GM23338 (cell line): ENCODE results near the gene SYT14. TPM values are rescaled to one million over a fixed set of nuclear protein-coding genes. Genes with fewer than 3 reads are reported as not detected.

Source experiments
- ATAC-seq: fragments of 200-7000 bp; cut with Tn5 transposase; 3 replicates; pipeline ENCODE4 v1.9.1; 2020
- DNase-seq: peaks from one replicate; pipeline ENCODE4 v3.0.0-alpha.2; 2015; ENCODE audit warnings: low spot score
- H2AFZ ChIP-seq: fragments of 200-600 bp; sonication (generic); 2 replicates; pipeline ENCODE4 v1.8.0; 2016; ENCODE audit warnings: antibody characterized with exemption, mild to moderate bottlenecking, moderate library complexity
- H3F3A ChIP-seq: fragments of 200-600 bp; sonication (generic); replicated peaks from 2 replicates; pipeline ENCODE4 v1.8.0; 2017; ENCODE audit warnings: antibody characterized with exemption, mixed run types, low read depth
- H3K27ac ChIP-seq: fragments of 200-600 bp; sonication (generic); 2 replicates; pipeline ENCODE4 v1.6.1; 2016; ENCODE audit warnings: low read depth
- H3K27me3 ChIP-seq: fragments of 200-600 bp; sonication (generic); 2 replicates; pipeline ENCODE4 v1.8.0; 2016; ENCODE audit warnings: mild to moderate bottlenecking, mixed run types, moderate library complexity; ENCODE audit not compliant: insufficient read depth
- H3K36me3 ChIP-seq: fragments of 200-600 bp; sonication (generic); 2 replicates; pipeline ENCODE4 v1.8.0; 2016; ENCODE audit warnings: mild to moderate bottlenecking; ENCODE audit not compliant: insufficient read depth
- H3K4me1 ChIP-seq: fragments of 200-600 bp; sonication (generic); 2 replicates; pipeline ENCODE4 v1.8.0; 2016; ENCODE audit warnings: mild to moderate bottlenecking, moderate library complexity; ENCODE audit not compliant: insufficient read depth
- H3K4me2 ChIP-seq: fragments of 200-600 bp; sonication (generic); 2 replicates; pipeline ENCODE4 v1.7.1; 2017; ENCODE audit warnings: mixed run types
- H3K4me3 ChIP-seq: fragments of 200-600 bp; sonication (generic); 2 replicates; pipeline ENCODE4 v1.6.1; 2016; ENCODE audit warnings: mixed run types
- H3K79me2 ChIP-seq: fragments of 200-600 bp; sonication (generic); replicated peaks from 2 replicates; pipeline ENCODE4 v1.8.0; 2017; ENCODE audit warnings: mild to moderate bottlenecking; ENCODE audit not compliant: insufficient read depth
- H3K9me2 ChIP-seq: fragments of 200-600 bp; sonication (generic); 2 replicates; pipeline ENCODE4 v1.8.0; 2017; ENCODE audit not compliant: insufficient read depth
- H4K20me1 ChIP-seq: fragments of 200-600 bp; sonication (generic); replicated peaks from 2 replicates; pipeline ENCODE4 v1.8.0; 2017; ENCODE audit warnings: mild to moderate bottlenecking; ENCODE audit not compliant: insufficient read depth
- H3K27ac Mint-ChIP-seq: 2 replicates; pipeline ENCODE4 v1.8.0; 2020; ENCODE audit warnings: inconsistent platforms, mild to moderate bottlenecking, moderate library complexity, mixed read lengths
- H3K27me3 Mint-ChIP-seq: 3 replicates; pipeline ENCODE4 v1.8.0; 2022; ENCODE audit warnings: low read depth, mild to moderate bottlenecking, moderate library complexity, mixed read lengths, inconsistent platforms; ENCODE audit not compliant: insufficient read depth, poor library complexity
- H3K36me3 Mint-ChIP-seq: 3 replicates; pipeline ENCODE4 v1.8.0; 2021; ENCODE audit warnings: low read depth, mild to moderate bottlenecking, inconsistent platforms, moderate library complexity, mixed read lengths
- H3K4me1 Mint-ChIP-seq: 3 replicates; pipeline ENCODE4 v1.8.0; 2020; ENCODE audit warnings: mild to moderate bottlenecking, inconsistent platforms, mixed read lengths
- H3K4me3 Mint-ChIP-seq: 3 replicates; pipeline ENCODE4 v1.8.0; 2021; ENCODE audit warnings: moderate library complexity, mild to moderate bottlenecking, inconsistent platforms, mixed read lengths
- H3K9me3 Mint-ChIP-seq: 3 replicates; pipeline ENCODE4 v1.8.0; 2020; ENCODE audit warnings: moderate library complexity, mild to moderate bottlenecking, inconsistent platforms, mixed read lengths
- CREB1 ChIP-seq: fragments of 250-450 bp; sonication (Bioruptor Pico); IDR thresholded peaks from 2 replicates; pipeline ENCODE4 v1.5.0; 2020; ENCODE audit warnings: low read depth, mild to moderate bottlenecking, moderate library complexity
- CTCF ChIP-seq, 2 experiments: fragments of 200-600 bp in 1 of 2; sonication (generic) in 1 of 2; conservative IDR thresholded peaks; 2 replicates each; pipeline versions ENCODE4 v1.5.1 to v1.6.1; 2016 to 2017; ENCODE audit warnings: antibody characterized with exemption in 2 of 2, low read depth in 2 of 2, mild to moderate bottlenecking in 2 of 2, moderate library complexity in 1 of 2
- EZH2 ChIP-seq: fragments of 200-600 bp; sonication (generic); IDR thresholded peaks from one replicate; pipeline ENCODE4 v1.8.0; 2017; ENCODE audit warnings: antibody characterized with exemption, mild to moderate bottlenecking, low read depth; ENCODE audit not compliant: unreplicated experiment
- EZH2phosphoT487 ChIP-seq: fragments of 200-600 bp; sonication (generic); IDR thresholded peaks from one replicate; pipeline ENCODE4 v1.8.1; 2018; ENCODE audit warnings: antibody characterized with exemption; ENCODE audit not compliant: unreplicated experiment
- JUNB ChIP-seq: IDR thresholded peaks from one replicate; pipeline ENCODE4 v1.6.1; 2016; ENCODE audit warnings: antibody characterized with exemption; ENCODE audit not compliant: unreplicated experiment
- NANOG ChIP-seq: IDR thresholded peaks from 2 replicates; pipeline ENCODE4 v1.6.1; 2016; ENCODE audit warnings: antibody characterized with exemption, borderline replicate concordance
- POLR2AphosphoS5 ChIP-seq: IDR thresholded peaks from 2 replicates; pipeline ENCODE4 v1.6.1; 2016; ENCODE audit warnings: antibody characterized with exemption, low read depth
- REST ChIP-seq: IDR thresholded peaks from one replicate; pipeline ENCODE4 v1.6.1; 2018; ENCODE audit warnings: antibody characterized with exemption; ENCODE audit not compliant: unreplicated experiment
- STAT1 ChIP-seq: IDR thresholded peaks from one replicate; pipeline ENCODE4 v1.6.1; 2016; ENCODE audit warnings: antibody characterized with exemption; ENCODE audit not compliant: unreplicated experiment
- ZNF114 ChIP-seq: fragments of 250-450 bp; sonication (Bioruptor Pico); IDR thresholded peaks from 2 replicates; pipeline ENCODE4 v1.5.0; 2020; ENCODE audit warnings: mild to moderate bottlenecking, moderate library complexity
- ZNF331 ChIP-seq: fragments of 250-450 bp; sonication (Bioruptor Pico); IDR thresholded peaks from 2 replicates; pipeline ENCODE4 v1.5.0; 2020; ENCODE audit warnings: low read depth, mild to moderate bottlenecking, moderate library complexity
- polyA plus RNA-seq: library from polyadenylated mRNA; unstranded; fragments of >200 nt; fragmentation: Nextera tagmentation; extraction: Ambion mirVana; gene quantifications from 2 replicates; pipeline ENCODE4 v1.2.1, GENCODE V29; 2016
- total RNA-seq: library from RNA; depleted of rRNA; stranded (reverse); fragments of >200 nt; shearing (Covaris generic); gene quantifications from 2 replicates; pipeline ENCODE4 v1.2.3, GENCODE V29; 2014
- TF ChIP-seq, protein P1 (sequence below): IDR thresholded peaks from 2 replicates; pipeline ENCODE4 v1.6.1; 2016; ENCODE audit warnings: antibody characterized with exemption
- TF ChIP-seq, protein P2 (sequence below): fragments of 250-450 bp; sonication (Bioruptor Pico); IDR thresholded peaks from 2 replicates; pipeline ENCODE4 v1.5.0; 2020; ENCODE audit warnings: mild to moderate bottlenecking, moderate library complexity

SYT14 gene
- total and polyA plus RNA-seq, 2 experiments from 2014 or later, result 5.2 to 22.4 TPM

- Histone ChIP-seq H3K79me2 (no peaks in the 10 kb centered on the region), H3K27me3 (no peaks in the 10 kb centered on the region), H3K27ac (no peak overlapping the region), H3K4me1 (no peaks in the 10 kb centered on the region), H3F3A (no peaks in the 10 kb centered on the region), H3K9me2 (no peaks in the 10 kb centered on the region), H4K20me1 (no peaks in the 10 kb centered on the region; the same call in 1 of the 2 replicates), H3K4me3 (no peak overlapping the region), H3K4me2 (no peak overlapping the region), H2AFZ (no peak overlapping the region), H3K36me3 (no peaks in the 10 kb centered on the region)
- TF ChIP-seq CREB1 (CRISPR knock-in tag) (no peak), EZH2 (no peak), REST (no peak), CTCF (conservative IDR thresholded peaks at IDR 0.05; ENCODE audit: low read depth in 2 of 2) (no peak), ZNF114 (CRISPR knock-in tag) (no peak), JUNB (no peak), STAT1 (no peak), ZNF331 (CRISPR knock-in tag) (no peak), EZH2phosphoT487 (no peak), POLR2AphosphoS5 (no peak), NANOG (no peak)
- TF ChIP-seq, protein P1, sequence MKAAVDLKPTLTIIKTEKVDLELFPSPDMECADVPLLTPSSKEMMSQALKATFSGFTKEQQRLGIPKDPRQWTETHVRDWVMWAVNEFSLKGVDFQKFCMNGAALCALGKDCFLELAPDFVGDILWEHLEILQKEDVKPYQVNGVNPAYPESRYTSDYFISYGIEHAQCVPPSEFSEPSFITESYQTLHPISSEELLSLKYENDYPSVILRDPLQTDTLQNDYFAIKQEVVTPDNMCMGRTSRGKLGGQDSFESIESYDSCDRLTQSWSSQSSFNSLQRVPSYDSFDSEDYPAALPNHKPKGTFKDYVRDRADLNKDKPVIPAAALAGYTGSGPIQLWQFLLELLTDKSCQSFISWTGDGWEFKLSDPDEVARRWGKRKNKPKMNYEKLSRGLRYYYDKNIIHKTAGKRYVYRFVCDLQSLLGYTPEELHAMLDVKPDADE, result no peak
- TF ChIP-seq, protein P2, sequence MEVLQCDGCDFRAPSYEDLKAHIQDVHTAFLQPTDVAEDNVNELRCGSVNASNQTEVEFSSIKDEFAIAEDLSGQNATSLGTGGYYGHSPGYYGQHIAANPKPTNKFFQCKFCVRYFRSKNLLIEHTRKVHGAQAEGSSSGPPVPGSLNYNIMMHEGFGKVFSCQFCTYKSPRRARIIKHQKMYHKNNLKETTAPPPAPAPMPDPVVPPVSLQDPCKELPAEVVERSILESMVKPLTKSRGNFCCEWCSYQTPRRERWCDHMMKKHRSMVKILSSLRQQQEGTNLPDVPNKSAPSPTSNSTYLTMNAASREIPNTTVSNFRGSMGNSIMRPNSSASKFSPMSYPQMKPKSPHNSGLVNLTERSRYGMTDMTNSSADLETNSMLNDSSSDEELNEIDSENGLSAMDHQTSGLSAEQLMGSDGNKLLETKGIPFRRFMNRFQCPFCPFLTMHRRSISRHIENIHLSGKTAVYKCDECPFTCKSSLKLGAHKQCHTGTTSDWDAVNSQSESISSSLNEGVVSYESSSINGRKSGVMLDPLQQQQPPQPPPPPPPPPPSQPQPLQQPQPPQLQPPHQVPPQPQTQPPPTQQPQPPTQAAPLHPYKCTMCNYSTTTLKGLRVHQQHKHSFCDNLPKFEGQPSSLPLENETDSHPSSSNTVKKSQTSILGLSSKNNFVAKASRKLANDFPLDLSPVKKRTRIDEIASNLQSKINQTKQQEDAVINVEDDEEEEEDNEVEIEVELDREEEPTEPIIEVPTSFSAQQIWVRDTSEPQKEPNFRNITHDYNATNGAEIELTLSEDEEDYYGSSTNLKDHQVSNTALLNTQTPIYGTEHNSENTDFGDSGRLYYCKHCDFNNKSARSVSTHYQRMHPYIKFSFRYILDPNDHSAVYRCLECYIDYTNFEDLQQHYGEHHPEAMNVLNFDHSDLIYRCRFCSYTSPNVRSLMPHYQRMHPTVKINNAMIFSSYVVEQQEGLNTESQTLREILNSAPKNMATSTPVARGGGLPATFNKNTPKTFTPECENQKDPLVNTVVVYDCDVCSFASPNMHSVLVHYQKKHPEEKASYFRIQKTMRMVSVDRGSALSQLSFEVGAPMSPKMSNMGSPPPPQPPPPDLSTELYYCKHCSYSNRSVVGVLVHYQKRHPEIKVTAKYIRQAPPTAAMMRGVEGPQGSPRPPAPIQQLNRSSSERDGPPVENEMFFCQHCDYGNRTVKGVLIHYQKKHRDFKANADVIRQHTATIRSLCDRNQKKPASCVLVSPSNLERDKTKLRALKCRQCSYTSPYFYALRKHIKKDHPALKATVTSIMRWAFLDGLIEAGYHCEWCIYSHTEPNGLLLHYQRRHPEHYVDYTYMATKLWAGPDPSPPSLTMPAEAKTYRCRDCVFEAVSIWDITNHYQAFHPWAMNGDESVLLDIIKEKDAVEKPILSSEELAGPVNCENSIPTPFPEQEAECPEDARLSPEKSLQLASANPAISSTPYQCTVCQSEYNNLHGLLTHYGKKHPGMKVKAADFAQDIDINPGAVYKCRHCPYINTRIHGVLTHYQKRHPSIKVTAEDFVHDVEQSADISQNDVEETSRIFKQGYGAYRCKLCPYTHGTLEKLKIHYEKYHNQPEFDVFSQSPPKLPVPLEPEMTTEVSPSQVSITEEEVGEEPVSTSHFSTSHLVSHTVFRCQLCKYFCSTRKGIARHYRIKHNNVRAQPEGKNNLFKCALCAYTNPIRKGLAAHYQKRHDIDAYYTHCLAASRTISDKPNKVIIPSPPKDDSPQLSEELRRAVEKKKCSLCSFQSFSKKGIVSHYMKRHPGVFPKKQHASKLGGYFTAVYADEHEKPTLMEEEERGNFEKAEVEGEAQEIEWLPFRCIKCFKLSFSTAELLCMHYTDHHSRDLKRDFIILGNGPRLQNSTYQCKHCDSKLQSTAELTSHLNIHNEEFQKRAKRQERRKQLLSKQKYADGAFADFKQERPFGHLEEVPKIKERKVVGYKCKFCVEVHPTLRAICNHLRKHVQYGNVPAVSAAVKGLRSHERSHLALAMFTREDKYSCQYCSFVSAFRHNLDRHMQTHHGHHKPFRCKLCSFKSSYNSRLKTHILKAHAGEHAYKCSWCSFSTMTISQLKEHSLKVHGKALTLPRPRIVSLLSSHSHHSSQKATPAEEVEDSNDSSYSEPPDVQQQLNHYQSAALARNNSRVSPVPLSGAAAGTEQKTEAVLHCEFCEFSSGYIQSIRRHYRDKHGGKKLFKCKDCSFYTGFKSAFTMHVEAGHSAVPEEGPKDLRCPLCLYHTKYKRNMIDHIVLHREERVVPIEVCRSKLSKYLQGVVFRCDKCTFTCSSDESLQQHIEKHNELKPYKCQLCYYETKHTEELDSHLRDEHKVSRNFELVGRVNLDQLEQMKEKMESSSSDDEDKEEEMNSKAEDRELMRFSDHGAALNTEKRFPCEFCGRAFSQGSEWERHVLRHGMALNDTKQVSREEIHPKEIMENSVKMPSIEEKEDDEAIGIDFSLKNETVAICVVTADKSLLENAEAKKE (CRISPR knock-in tag), result no peak
- H3K4me3 Mint-ChIP-seq, result no peak overlapping the region
- H3K4me1 Mint-ChIP-seq, result no peaks in the 10 kb centered on the region
- H3K27me3 Mint-ChIP-seq, result no peaks in the 10 kb centered on the region
- ATAC-seq, result no peak
- no peaks in the 10 kb centered on the region for H3K9me3 Mint-ChIP-seq
- H3K36me3 Mint-ChIP-seq, result no peaks in the 10 kb centered on the region
- H3K27ac Mint-ChIP-seq, result no peak overlapping the region
- no peak for DNase-seq
These were observed 72.1 kb downstream of the SYT14 start for GRCh38 chr1:210010161-210010560.
